K562 (cell line): ENCODE measurements around the gene FMN1. TPM values are rescaled to one million over a fixed set of nuclear protein-coding genes. Genes with fewer than 3 reads are reported as not detected.

Experiments used
- ATAC-seq: fragments of 200-7000 bp; cut with Tn5 transposase; 3 replicates; pipeline ENCODE4 v1.9.1; 2020; ENCODE audit warnings: moderate library complexity
- BruUV-seq: library from RNA; stranded (reverse); fragments of 400-500 nt; replicated peaks from 2 replicates; lab custom pipeline; 2021; lab: Mats Ljungman, UMichigan
- CTCF ChIA-PET: fragments of 300-600 bp; formaldehyde crosslinking; extraction: SDS; loops from one replicate; lab custom pipeline; 2021; ENCODE audit warnings: low intra/inter-chr PET ratio; lab: Yijun Ruan, JAX
- POLR2A ChIA-PET: fragments of 300-600, 350-650 bp; sonication (Branson Sonifier 250); formaldehyde crosslinking; extraction: SDS; loops from one replicate; lab custom pipeline; 2021; ENCODE audit warnings: antibody characterized with exemption, inconsistent platforms; lab: Yijun Ruan, JAX
- DNase-seq, 4 experiments: peaks; one replicate each; pipeline versions ENCODE4 v3.0.0 to v3.0.0-alpha.2; 2011 to 2018; ENCODE audit warnings: low spot score in 3 of 4, mixed read lengths in 3 of 4; ENCODE audit errors: extremely low read depth in 1 of 4
- FAIRE-seq: peaks from 2 replicates; lab custom pipeline; 2011; peaks lifted over from hg19 to GRCh38; lab: Jason Lieb, UNC
- H2AFZ ChIP-seq: 2 replicates; pipeline ENCODE4 v1.6.0; 2011; ENCODE audit warnings: low read depth, low read length, control low read depth, inconsistent platforms
- H3K27ac ChIP-seq: fragments of 200-600 bp; 3 replicates; pipeline ENCODE4 v1.8.0; 2011; ENCODE audit warnings: low read depth, mild to moderate bottlenecking, control low read depth, inconsistent platforms, low read length, moderate library complexity, mixed read lengths; ENCODE audit errors: extremely low read depth
- H3K27me3 ChIP-seq, 2 experiments: fragments of 300-600 bp in 1 of 2; 2 replicates in 1 of 2; 3 replicates in 1 of 2; pipeline versions ENCODE4 v1.6.0 to v1.8.0; 2011; ENCODE audit warnings: inconsistent platforms in 2 of 2, low read length in 2 of 2, mild to moderate bottlenecking in 1 of 2, mixed read lengths in 1 of 2, moderate library complexity in 1 of 2; ENCODE audit not compliant: control insufficient read depth in 2 of 2, insufficient read depth in 2 of 2
- H3K36me3 ChIP-seq: fragments of 300-600 bp; 3 replicates; pipeline ENCODE4 v1.8.0; 2011; ENCODE audit warnings: mild to moderate bottlenecking, low read length, inconsistent platforms; ENCODE audit not compliant: control insufficient read depth, insufficient read depth
- H3K4me1 ChIP-seq, 2 experiments: fragments of 200-600 bp in 1 of 2; replicated peaks in 1 of 2; 2 replicates in 1 of 2; 3 replicates in 1 of 2; pipeline versions ENCODE4 v1.5.1 to v1.8.0; 2011; ENCODE audit warnings: inconsistent platforms in 2 of 2, low read length in 2 of 2, mild to moderate bottlenecking in 1 of 2, mixed read lengths in 1 of 2, moderate library complexity in 1 of 2; ENCODE audit not compliant: control insufficient read depth in 2 of 2, insufficient read depth in 2 of 2
- H3K4me2 ChIP-seq: 2 replicates; pipeline ENCODE4 v1.6.1; 2011; ENCODE audit warnings: low read length, control low read depth, inconsistent platforms, mixed read lengths; ENCODE audit not compliant: insufficient read depth
- H3K4me3 ChIP-seq: fragments of 200-600 bp; sonication (generic), shearing (Covaris generic); 2 replicates; pipeline ENCODE4 v1.5.1; 2016; ENCODE audit warnings: control low read depth, inconsistent platforms
- H3K79me2 ChIP-seq: fragments of 200-600 bp; 3 replicates; pipeline ENCODE4 v1.8.0; 2011; ENCODE audit warnings: low read length, inconsistent platforms; ENCODE audit not compliant: control insufficient read depth, insufficient read depth
- H3K9ac ChIP-seq, 2 experiments: 2 replicates each; pipeline versions ENCODE4 v1.6.0 to v1.6.1; 2011; ENCODE audit warnings: low read depth in 2 of 2, low read length in 2 of 2, control low read depth in 1 of 2, inconsistent platforms in 1 of 2, mild to moderate bottlenecking in 1 of 2, mixed read lengths in 1 of 2; ENCODE audit not compliant: insufficient read depth in 1 of 2
- H3K9me1 ChIP-seq: one replicate; pipeline ENCODE4 v1.6.0; 2011; ENCODE audit warnings: inconsistent platforms, mild to moderate bottlenecking, low read length, moderate library complexity; ENCODE audit not compliant: control insufficient read depth, insufficient read depth
- H3K9me3 ChIP-seq: replicated peaks from 2 replicates; pipeline ENCODE4 v1.5.1; 2011; ENCODE audit warnings: low read depth, low read length, inconsistent platforms; ENCODE audit not compliant: control insufficient read depth, insufficient read depth
- H4K20me1 ChIP-seq: replicated peaks from 2 replicates; pipeline ENCODE4 v1.6.1; 2011; ENCODE audit warnings: low read length, inconsistent platforms, mixed read lengths; ENCODE audit not compliant: control insufficient read depth, insufficient read depth
- ARHGAP35 ChIP-seq: fragments of 450-650 bp; IDR thresholded peaks from 2 replicates; pipeline ENCODE4 v1.6.1; 2018; ENCODE audit not compliant: partially characterized antibody
- CBX2 ChIP-seq: fragments of 200-600 bp; sonication (generic); IDR thresholded peaks from one replicate; pipeline ENCODE4 v1.6.1; 2012; ENCODE audit warnings: mild to moderate bottlenecking, low read length, inconsistent platforms; ENCODE audit not compliant: insufficient read depth, poor library complexity, severe bottlenecking
- CEBPG ChIP-seq, 3 experiments: fragments of 200-800 bp in 1 of 3; sonication (Bioruptor generic) in 1 of 3; sonication (generic) in 1 of 3; formaldehyde crosslinking in 1 of 3; IDR thresholded peaks in 2 of 3; conservative IDR thresholded peaks in 1 of 3; 2 replicates each; pipeline versions ENCODE4 v1.6.1 to v1.8.0; 2016 to 2022; ENCODE audit warnings: missing compliant biosample characterization in 2 of 3, missing genetic modification characterization in 2 of 3, mild to moderate bottlenecking in 1 of 3, missing genetic modification reagents in 1 of 3
- E2F3 ChIP-seq: fragments of 250-450 bp; sonication (Bioruptor Pico); IDR thresholded peaks from 2 replicates; pipeline ENCODE4 v1.4.0; 2020; ENCODE audit warnings: mild to moderate bottlenecking
- E2F6 ChIP-seq, 2 experiments: IDR thresholded peaks; 2 replicates each; pipeline ENCODE4 v1.6.1; 2011; ENCODE audit warnings: borderline replicate concordance in 1 of 2, control low read depth in 1 of 2, low read depth in 1 of 2, low read length in 1 of 2, mild to moderate bottlenecking in 1 of 2, mixed read lengths in 1 of 2, moderate library complexity in 1 of 2; ENCODE audit not compliant: insufficient read depth in 1 of 2, insufficient read length in 1 of 2, poor library complexity in 1 of 2, severe bottlenecking in 1 of 2; ENCODE audit errors: extremely low read depth in 1 of 2
- FUS ChIP-seq: fragments of 200-400 bp; formaldehyde crosslinking; optimal IDR thresholded peaks from 2 replicates; pipeline ENCODE3; 2017; ENCODE audit warnings: low read depth, low read length
- HDAC1 ChIP-seq, 2 experiments: fragments of 450-650 bp; IDR thresholded peaks; 2 replicates each; pipeline ENCODE4 v1.6.1; 2016 to 2017; ENCODE audit warnings: inconsistent platforms in 1 of 2, mild to moderate bottlenecking in 1 of 2, moderate library complexity in 1 of 2
- SAFB2 ChIP-seq: fragments of 200-400 bp; formaldehyde crosslinking; IDR thresholded peaks from 2 replicates; pipeline ENCODE4 v1.6.1; 2018; ENCODE audit warnings: borderline replicate concordance, low read length, low read depth, moderate library complexity; ENCODE audit not compliant: severe bottlenecking
- SRSF1 ChIP-seq: fragments of 200-400 bp; formaldehyde crosslinking; IDR thresholded peaks from 2 replicates; pipeline ENCODE4 v1.6.1; 2017; ENCODE audit warnings: mild to moderate bottlenecking, low read depth, low read length, moderate library complexity
- ZHX1 ChIP-seq: fragments of 150-350 bp; conservative IDR thresholded peaks from 2 replicates; pipeline ENCODE4 v1.6.1; 2014; ENCODE audit warnings: low read length
- ZNF212 ChIP-seq: fragments of 450-650 bp; formaldehyde crosslinking; IDR thresholded peaks from 2 replicates; pipeline ENCODE4 v1.4.0; 2020; ENCODE audit warnings: mild to moderate bottlenecking
- ZNF316 ChIP-seq: fragments of 450-650 bp; IDR thresholded peaks from 2 replicates; pipeline ENCODE4 v1.6.1; 2016
- ZNF644 ChIP-seq: fragments of 200-800 bp; sonication (Bioruptor generic); IDR thresholded peaks from 2 replicates; pipeline ENCODE4 v1.6.1; 2016; ENCODE audit warnings: low read depth, missing genetic modification characterization, missing compliant biosample characterization
- WGBS: fragments of 100-300 bp; shearing (Covaris generic); methylation state at CpG from one replicate; pipeline ENCODE4 v1.1.6; 2016; ENCODE audit warnings: low coverage, mixed read lengths; ENCODE audit not compliant: insufficient coverage; ENCODE audit errors: missing lambda C conversion rate; 5-methylcytosine and 5-hydroxymethylcytosine counted together
- in situ Hi-C: fragments of 300-500 bp; cut with MboI; formaldehyde crosslinking; loops from 4 replicates; pipeline ENCODE4 v1.15.0; 2018; ENCODE audit warnings: inconsistent platforms, mixed read lengths
- intact Hi-C: fragments of 100-400 bp; cut with micrococcal nuclease; formaldehyde crosslinking; loops from 2 replicates; pipeline ENCODE4 v1.14.2; 2022
- polyA plus RNA-seq, 8 experiments: library from polyadenylated mRNA; depleted of rRNA in 4 of 8; stranded (reverse) in 5 of 8; unstranded in 3 of 8; fragments of >200 nt; fragmentation: Nextera tagmentation in 2 of 8; fragmentation: Illumina TruSeq in 1 of 8; extraction: Ambion mirVana in 2 of 8; extraction: Trizol in 1 of 8; gene quantifications; 2 replicates each; pipeline versions ENCODE4 v1.2.1 to v1.2.3, GENCODE V29; 2011 to 2014; ENCODE audit warnings: inconsistent platforms in 1 of 8, missing spikeins in 1 of 8
- total RNA-seq, 7 experiments: library from RNA; depleted of rRNA in 6 of 7; stranded (reverse); fragments of >200 nt in 6 of 7; fragmentation: Illumina TruSeq in 2 of 7; extraction: Trizol in 2 of 7; gene quantifications; 2 replicates each; pipeline versions ENCODE4 v1.2.1 to v1.2.3, GENCODE V29; 2011 to 2021; ENCODE audit warnings: low replicate concordance in 1 of 7

The FMN1 gene
- total and polyA plus RNA-seq, 9 of the 15 experiments (the other 6 are each of a cell fraction or from before 2014, with no cell fraction given) = 0.03 to 0.07 (median 0.04) TPM; not detected in 6

GRCh38 chr15:32965897-32966296 is 228.6 kb downstream of the FMN1 start:
- BruUV-seq = no TSS peak
- in situ Hi-C loops = no loop called here
- WGBS = 2% methylated on average over 6 of the region's 6 CpGs

GRCh38 chr15:32959077-32959476 is 235.4 kb downstream of the FMN1 start:
- H3K79me2 ChIP-seq = no peaks in the 10 kb centered on the region
- in situ Hi-C loops = no loop called here
- H3K9ac ChIP-seq = no peak overlapping the region
- H3K36me3 ChIP-seq = no peaks in the 10 kb centered on the region
- H4K20me1 ChIP-seq = no peaks in the 10 kb centered on the region
- no peak overlapping the region for H3K4me3 ChIP-seq
- no TSS peak for BruUV-seq
- H2AFZ ChIP-seq = no peak overlapping the region
- intact Hi-C loops = no loop called here
- POLR2A ChIA-PET = no interaction called here
- ATAC-seq (no peak), FAIRE-seq (no peak), DNase-seq (no peak)
- CTCF ChIA-PET = no interaction called here
- no peak overlapping the region for H3K27ac ChIP-seq
- H3K9me3 ChIP-seq = no peaks in the 10 kb centered on the region
- H3K27me3 ChIP-seq = no peaks in the 10 kb centered on the region
- no peaks in the 10 kb centered on the region for H3K4me1 ChIP-seq
- 0% methylated on average over 1 of the region's 1 CpG for WGBS
- no peak overlapping the region for H3K4me2 ChIP-seq
- no peaks in the 10 kb centered on the region for H3K9me1 ChIP-seq
- no peak for TF ChIP-seq ZNF316
- TF ChIP-seq ZHX1 = no peak
- no peak for TF ChIP-seq ZNF212 (CRISPR knock-in tag)
- TF ChIP-seq SAFB2 = no peak
- no peak for TF ChIP-seq CBX2
- no peak for TF ChIP-seq CEBPG (CRISPR knock-in tag; IDR thresholded peaks at IDR 0.05)
- no peak for TF ChIP-seq CEBPG (tag; conservative IDR thresholded peaks at IDR 0.05 in 1 of 2, IDR thresholded peaks at IDR 0.05 in 1 of 2)
- no peak for TF ChIP-seq HDAC1 (IDR thresholded peaks at IDR 0.05)
- TF ChIP-seq E2F3 (CRISPR knock-in tag) = no peak
- TF ChIP-seq ZNF644 (tag) = no peak

More at GRCh38 chr15:32965897-32966296, 228.6 kb downstream of the FMN1 start:
- no peak overlapping the region for H3K9ac ChIP-seq
- H3K27me3 ChIP-seq = peaks cover 0 to 2% of the 10 kb centered on the region in 2 experiments; a peak in 2 of 5 replicates
- no peak overlapping the region for H3K27ac ChIP-seq
- H3K36me3 ChIP-seq = no peaks in the 10 kb centered on the region
- no peaks in the 10 kb centered on the region for H3K9me3 ChIP-seq
- H4K20me1 ChIP-seq = no peaks in the 10 kb centered on the region
- no peak for TF ChIP-seq E2F6 (IDR thresholded peaks at IDR 0.05; ENCODE audit: borderline replicate concordance in 1 of 2, extremely low read depth in 1 of 2, insufficient read depth in 1 of 2, insufficient read length in 1 of 2, low read depth in 1 of 2, low read length in 1 of 2, poor library complexity in 1 of 2, severe bottlenecking in 1 of 2)
- no peak for TF ChIP-seq SRSF1
- no peak for TF ChIP-seq ARHGAP35
- no peak for TF ChIP-seq FUS
- intact Hi-C loops = no loop called here
- H3K4me2 ChIP-seq = no peak overlapping the region
- no peak for FAIRE-seq
- no peak overlapping the region for H2AFZ ChIP-seq
- no peak for ATAC-seq
- H3K4me3 ChIP-seq = no peak overlapping the region
- POLR2A ChIA-PET = interaction anchor here (0.7 kb wide), 1 partner anchor 57 kb away, joined by 3 read pairs; no protein-coding TSS in a partner anchor
- CTCF ChIA-PET = no interaction called here
- no peaks in the 10 kb centered on the region for H3K9me1 ChIP-seq
- DNase-seq = no peak
- H3K4me1 ChIP-seq = no peaks in the 10 kb centered on the region
- no peaks in the 10 kb centered on the region for H3K79me2 ChIP-seq
